ENCODE measurements around the gene TRAF7.

GRCh38 chr16:2194166-2194834, 38.7 kb downstream of the TRAF7 start:
- TF ChIP-seq REST (IDR thresholded peaks at IDR 0.05; ENCODE audit: insufficient read depth in 1 of 2, low read depth in 2 of 2, low read length in 2 of 2) (no peak), SIN3A (IDR thresholded peaks at IDR 0.05; ENCODE audit: borderline replicate concordance, insufficient read depth, low read length) (no peak)

All from PFSK-1 (cell line).